ENCODE data around the gene NCKAP5. TPM values are rescaled to one million over a fixed set of nuclear protein-coding genes. Genes with fewer than 3 reads are reported as not detected.
A peak's percentile ranks its signal among the peaks of the same experiment; 100 is the strongest.

NCKAP5 gene
- total and polyA plus RNA-seq, 9 donors, result 0.80 to 2.7 (median 2.2) TPM

DNA sequence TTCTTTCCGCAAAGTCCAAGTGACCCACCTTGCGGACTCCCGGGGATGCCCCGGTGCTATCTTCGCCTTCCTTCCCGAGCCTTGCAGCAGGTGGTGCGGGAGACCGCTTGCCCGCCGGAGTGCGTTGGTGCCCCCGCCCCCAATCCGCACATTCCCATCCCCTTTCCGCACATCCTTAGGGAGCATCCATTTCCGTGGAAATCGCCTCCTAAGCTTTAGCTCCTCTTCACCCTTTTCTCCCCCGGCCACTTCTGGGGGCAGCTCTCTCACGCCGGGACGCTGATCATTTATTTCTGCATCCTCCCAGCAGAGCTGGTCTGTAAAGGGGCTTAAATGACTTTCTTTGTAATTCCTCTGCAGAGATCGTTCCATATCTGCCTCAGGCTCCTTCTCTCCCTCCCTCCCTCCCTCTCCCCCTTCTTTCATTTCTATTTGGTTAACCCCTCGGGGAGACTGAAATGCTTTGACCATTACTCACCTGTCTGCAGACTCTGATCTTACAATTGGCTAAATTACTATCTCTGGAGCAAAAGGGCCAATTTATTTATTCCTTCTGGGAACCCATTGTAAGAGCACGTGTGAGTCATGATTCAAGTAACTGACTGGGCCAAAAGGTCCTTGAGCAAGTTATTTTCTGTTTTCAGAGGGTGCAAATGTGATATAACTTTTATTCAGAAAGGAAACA, 897.0 kb downstream of the NCKAP5 start:
- Histone ChIP-seq H3K9me3 (no peaks in the 10 kb centered on the region), H3K27me3 (no peaks in the 10 kb centered on the region), H3K27ac (no peak overlapping the region), H3K4me3 (no peak overlapping the region), H3K4me1 (ENCODE audit: insufficient read depth) (peaks cover 7% of the 10 kb centered on the region), H3K36me3 (no peaks in the 10 kb centered on the region)
- intact Hi-C loops (cut with DNase I), result no loop called here
- WGBS, 3 donors, result 14 to 23% (median 16%) methylated on average over 23 of the region's 23 CpGs
- DNase-seq, result no peak
- TF ChIP-seq, protein P1, sequence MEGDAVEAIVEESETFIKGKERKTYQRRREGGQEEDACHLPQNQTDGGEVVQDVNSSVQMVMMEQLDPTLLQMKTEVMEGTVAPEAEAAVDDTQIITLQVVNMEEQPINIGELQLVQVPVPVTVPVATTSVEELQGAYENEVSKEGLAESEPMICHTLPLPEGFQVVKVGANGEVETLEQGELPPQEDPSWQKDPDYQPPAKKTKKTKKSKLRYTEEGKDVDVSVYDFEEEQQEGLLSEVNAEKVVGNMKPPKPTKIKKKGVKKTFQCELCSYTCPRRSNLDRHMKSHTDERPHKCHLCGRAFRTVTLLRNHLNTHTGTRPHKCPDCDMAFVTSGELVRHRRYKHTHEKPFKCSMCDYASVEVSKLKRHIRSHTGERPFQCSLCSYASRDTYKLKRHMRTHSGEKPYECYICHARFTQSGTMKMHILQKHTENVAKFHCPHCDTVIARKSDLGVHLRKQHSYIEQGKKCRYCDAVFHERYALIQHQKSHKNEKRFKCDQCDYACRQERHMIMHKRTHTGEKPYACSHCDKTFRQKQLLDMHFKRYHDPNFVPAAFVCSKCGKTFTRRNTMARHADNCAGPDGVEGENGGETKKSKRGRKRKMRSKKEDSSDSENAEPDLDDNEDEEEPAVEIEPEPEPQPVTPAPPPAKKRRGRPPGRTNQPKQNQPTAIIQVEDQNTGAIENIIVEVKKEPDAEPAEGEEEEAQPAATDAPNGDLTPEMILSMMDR (IDR thresholded peaks at IDR 0.05), result no peak
- TF ChIP-seq POLR2A (IDR thresholded peaks at IDR 0.05), result no peak
- no peak for TF ChIP-seq EP300 (IDR thresholded peaks at IDR 0.05)

DNA sequence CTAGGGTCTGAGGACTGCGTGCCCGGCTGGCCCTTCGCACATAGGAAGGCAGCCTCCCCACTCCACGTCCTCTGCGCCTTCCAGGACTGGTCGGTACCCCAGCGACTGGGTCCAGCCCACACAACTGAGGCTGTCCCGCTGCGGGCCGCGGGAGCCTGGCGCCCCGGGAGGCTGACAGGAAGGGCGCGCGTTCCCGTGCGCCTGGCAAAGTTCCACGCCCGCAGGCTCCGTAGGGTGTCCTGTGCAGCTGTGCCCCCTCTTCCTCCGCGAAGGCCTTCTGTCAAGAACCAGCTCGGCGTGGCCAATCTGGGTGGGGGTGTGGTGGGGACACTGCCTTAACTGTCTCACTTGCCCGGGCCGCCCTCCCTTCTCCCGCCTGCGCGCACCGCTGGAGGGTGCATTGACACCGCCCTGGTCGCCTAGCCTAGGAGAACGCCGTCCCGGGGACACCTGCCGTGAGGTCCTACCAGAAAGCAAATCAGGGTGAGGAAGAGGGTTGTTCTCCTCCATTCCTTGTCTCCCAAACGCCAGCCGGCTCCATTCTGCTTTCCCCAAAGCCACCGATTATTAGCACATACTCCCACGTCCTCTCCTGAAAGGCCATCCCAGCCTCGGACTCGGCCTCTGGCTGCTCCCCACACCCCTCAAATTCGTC, 897.6 kb downstream of the NCKAP5 start:
- Histone ChIP-seq H3K36me3 (no peaks in the 10 kb centered on the region), H3K4me3 (peak overlapping the region; percentile 26)
- WGBS, 3 donors, result 0 to 1% (median 1%) methylated on average over 38 to 44 of the region's 44 CpGs

DNA sequence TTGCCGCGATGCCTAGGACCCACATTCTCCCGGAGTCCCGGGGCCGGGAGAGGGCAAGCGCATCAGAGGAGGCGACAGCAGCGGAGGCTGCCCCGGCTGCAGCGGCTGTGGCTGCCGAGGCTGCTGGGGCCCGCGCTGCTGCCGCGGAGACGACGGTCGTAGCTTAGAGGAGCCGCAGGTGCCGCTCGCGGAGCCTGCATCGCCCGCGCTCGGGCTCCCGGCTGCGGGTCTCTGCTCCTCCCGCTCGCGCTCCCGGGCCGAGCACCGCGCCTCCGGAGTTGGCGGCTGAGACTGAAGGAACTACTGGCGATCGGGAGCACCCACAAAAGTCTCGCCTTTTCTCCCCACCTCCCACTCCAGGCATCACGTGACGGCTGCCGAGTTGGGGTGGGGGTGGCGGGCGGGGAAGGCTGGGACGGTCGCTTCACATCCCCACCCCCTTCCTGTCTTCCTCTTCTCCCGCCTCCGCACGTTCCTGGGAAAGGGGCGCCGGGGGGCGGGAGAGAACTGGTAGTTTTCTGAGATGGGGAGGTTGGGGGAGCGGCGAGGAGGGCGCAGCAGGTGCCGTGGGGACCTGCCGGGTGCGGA, 898.3 kb downstream of the NCKAP5 start, which contains the start of gene LYPD1:
LYPD1 (minus strand) TSS at position 298 of the 588 bp plus-strand sequence; CDS start at position 25, 273 bp downstream.
- intact Hi-C loops (cut with DNase I), result no loop called here
- no peaks in the 10 kb centered on the region for H3K27me3 ChIP-seq

More for the DNA sequence above, 897.6 kb downstream of the NCKAP5 start:
- Histone ChIP-seq H3K27ac (no peak overlapping the region), H3K4me1 (ENCODE audit: insufficient read depth) (peaks cover 7% of the 10 kb centered on the region), H3K27me3 (no peaks in the 10 kb centered on the region), H3K9me3 (no peaks in the 10 kb centered on the region)
- TF ChIP-seq, protein P1 (IDR thresholded peaks at IDR 0.05), result no peak
- intact Hi-C loops (cut with DNase I), result no loop called here
- peak in 3 of 5 donors; percentile 13 to 37 (median 22) for DNase-seq

More for the DNA sequence above, 898.3 kb downstream of the NCKAP5 start, which contains the start of gene LYPD1:
- Histone ChIP-seq H3K4me1 (ENCODE audit: insufficient read depth) (peaks cover 7% of the 10 kb centered on the region), H3K4me3 (peak within 1 kb of the TSS; percentile 26), H3K9me3 (no peaks in the 10 kb centered on the region), H3K36me3 (no peaks in the 10 kb centered on the region), H3K27ac (no peak within 1 kb of the TSS)
- DNase-seq, result peak in 2 of 5 donors; percentile 7 to 20
- TF ChIP-seq POLR2A (IDR thresholded peaks at IDR 0.05) (no peak), EP300 (IDR thresholded peaks at IDR 0.05) (no peak)
- TF ChIP-seq, protein P1 (IDR thresholded peaks at IDR 0.05), result no peak
- WGBS, 3 donors, result 0 to 1% (median 1%) methylated on average over 41 to 59 of the region's 59 CpGs

All from ovary (tissue), 9 donors.